ENCODE results near the gene SLIT1. TPM values are rescaled to one million over a fixed set of nuclear protein-coding genes. Genes with fewer than 3 reads are reported as not detected.

The SLIT1 gene
- total and polyA plus RNA-seq, 2 donors (not counting 1 experiment from before 2014, with no cell fraction given), result 0.15 to 0.49 TPM

- Mint-ChIP-seq H3K4me3 (no peak overlapping the region), H3K27ac (no peak overlapping the region), H3K4me1 (peaks cover 11% of the 10 kb centered on the region), H3K9me3 (ENCODE audit: insufficient read depth) (no peaks in the 10 kb centered on the region), H3K27me3 (peaks cover 7% of the 10 kb centered on the region)
- WGBS (ENCODE audit: insufficient coverage), result 95% methylated on average over 8 of the region's 8 CpGs
- POLR2A ChIA-PET, result no interaction called here
- Histone ChIP-seq H3K79me2 (ENCODE audit: control insufficient read depth, insufficient read depth, low read length) (no peaks in the 10 kb centered on the region), H3K9me3 (ENCODE audit: control extremely low read depth in 1 of 3, control insufficient read depth in 2 of 3, insufficient read depth in 1 of 3, low read length in 2 of 3) (peaks cover 0 to under 1% (median 0%) of the 10 kb centered on the region in 3 donors), H3K27ac (ENCODE audit: low read length in 2 of 2) (no peak overlapping the region), H3K9ac (ENCODE audit: low read length) (no peak overlapping the region), H3K4me1 (ENCODE audit: control insufficient read depth in 2 of 2, insufficient read depth in 2 of 2, low read length in 2 of 2) (peaks cover 4 to 12% of the 10 kb centered on the region in 2 donors), H2AFZ (ENCODE audit: insufficient read depth, low read depth, low read length, poor library complexity, severe bottlenecking) (no peak overlapping the region), H3K27me3 (replicated peaks in 1 of 4; ENCODE audit: control extremely low read depth in 1 of 4, control insufficient read depth in 3 of 4, insufficient read depth in 4 of 4, low read length in 3 of 4) (no peaks in the 10 kb centered on the region), H4K20me1 (ENCODE audit: control insufficient read depth, insufficient read depth, low read length, poor library complexity, severe bottlenecking) (no peaks in the 10 kb centered on the region), H3K4me2 (replicated peaks; ENCODE audit: low read depth, low read length, poor library complexity, severe bottlenecking) (no peak overlapping the region), H3K36me3 (replicated peaks in 1 of 2; ENCODE audit: control extremely low read depth in 1 of 2, control insufficient read depth in 1 of 2, extremely low read depth in 1 of 2, insufficient read depth in 2 of 2, low read length in 1 of 2) (no peaks in the 10 kb centered on the region), H3K4me3 (ENCODE audit: control extremely low read depth in 1 of 5, extremely low read depth in 1 of 5, insufficient read depth in 1 of 5, low read depth in 2 of 5, low read length in 4 of 5) (no peak overlapping the region)
- intact Hi-C loops (cut with micrococcal nuclease), result no loop called here
- CTCF ChIA-PET, result no interaction called here
- ATAC-seq (ENCODE audit: low read depth) (no peak), DNase-seq (no peak)
- TF ChIP-seq EZH2 (IDR thresholded peaks at IDR 0.05; ENCODE audit: borderline replicate concordance, insufficient read depth, low read depth, low read length, poor library complexity, severe bottlenecking) (no peak), CTCF (IDR thresholded peaks at IDR 0.05) (no peak)
Observed at GRCh38 chr10:97013983-97014382, 171.8 kb downstream of the SLIT1 start.

- Histone ChIP-seq H3K4me2 (replicated peaks; ENCODE audit: low read depth, low read length, poor library complexity, severe bottlenecking) (no peak overlapping the region), H3K4me1 (ENCODE audit: control insufficient read depth in 2 of 2, insufficient read depth in 2 of 2, low read length in 2 of 2) (peaks cover 4 to 12% of the 10 kb centered on the region in 2 donors), H3K27me3 (replicated peaks in 1 of 4; ENCODE audit: control extremely low read depth in 1 of 4, control insufficient read depth in 3 of 4, insufficient read depth in 4 of 4, low read length in 3 of 4) (no peaks in the 10 kb centered on the region), H3K9me3 (ENCODE audit: control extremely low read depth in 1 of 3, control insufficient read depth in 2 of 3, insufficient read depth in 1 of 3, low read length in 2 of 3) (peaks cover 0 to 5% (median 0%) of the 10 kb centered on the region in 3 donors), H3K79me2 (ENCODE audit: control insufficient read depth, insufficient read depth, low read length) (no peaks in the 10 kb centered on the region), H3K9ac (ENCODE audit: low read length) (no peak overlapping the region), H3K4me3 (ENCODE audit: control extremely low read depth in 1 of 5, extremely low read depth in 1 of 5, insufficient read depth in 1 of 5, low read depth in 2 of 5, low read length in 4 of 5) (no peak overlapping the region), H3K27ac (ENCODE audit: low read length in 2 of 2) (no peak overlapping the region), H2AFZ (ENCODE audit: insufficient read depth, low read depth, low read length, poor library complexity, severe bottlenecking) (no peak overlapping the region), H3K36me3 (replicated peaks in 1 of 2; ENCODE audit: control extremely low read depth in 1 of 2, control insufficient read depth in 1 of 2, extremely low read depth in 1 of 2, insufficient read depth in 2 of 2, low read length in 1 of 2) (no peaks in the 10 kb centered on the region), H4K20me1 (ENCODE audit: control insufficient read depth, insufficient read depth, low read length, poor library complexity, severe bottlenecking) (no peaks in the 10 kb centered on the region)
- POLR2A ChIA-PET, result no interaction called here
- TF ChIP-seq EZH2 (IDR thresholded peaks at IDR 0.05; ENCODE audit: borderline replicate concordance, insufficient read depth, low read depth, low read length, poor library complexity, severe bottlenecking) (no peak), CTCF (IDR thresholded peaks at IDR 0.05) (no peak)
- CTCF ChIA-PET, result interaction anchor here (1.3 kb wide), 2 partner anchors 24 to 58 kb away, joined by 3 to 6 read pairs; no protein-coding TSS in a partner anchor
- H3K27ac Mint-ChIP-seq, result no peak overlapping the region
- DNase-seq (no peak), ATAC-seq (ENCODE audit: low read depth) (no peak)
- no peaks in the 10 kb centered on the region for H3K9me3 Mint-ChIP-seq (ENCODE audit: insufficient read depth)
- H3K27me3 Mint-ChIP-seq, result peaks cover 7% of the 10 kb centered on the region
- intact Hi-C loops (cut with micrococcal nuclease), result no loop called here
- peaks cover 11% of the 10 kb centered on the region for H3K4me1 Mint-ChIP-seq
- H3K4me3 Mint-ChIP-seq, result no peak overlapping the region
- WGBS (ENCODE audit: insufficient coverage), result 98% methylated on average over 8 of the region's 8 CpGs
Observed at GRCh38 chr10:97013568-97013967, 172.2 kb downstream of the SLIT1 start.
